ENCODE results near the gene TNFAIP8L3. TPM values are rescaled to one million over a fixed set of nuclear protein-coding genes. Genes with fewer than 3 reads are reported as not detected.
A peak's percentile ranks its signal among the peaks of the same experiment; 100 is the strongest.

The TNFAIP8L3 gene
- total RNA-seq, 1 experiment from 2014 or later, result 0.20 TPM

- no TSS peak for BruUV-seq (replicated peaks)
- intact Hi-C loops (cut with micrococcal nuclease; ENCODE audit: unreplicated experiment), result loop anchor here (5.0 kb wide), 1 partner anchor 60 kb away; no protein-coding TSS in a partner anchor
- no peaks in the 10 kb centered on the region for H4K20me1 ChIP-seq (ENCODE audit: insufficient read depth)
- peak in 1 of 2 experiments; percentile 13 for DNase-seq
- H3K4me3 ChIP-seq, result no peak overlapping the region
- no peak overlapping the region for H2AFZ ChIP-seq
- H3K4me1 ChIP-seq (replicated peaks; ENCODE audit: insufficient read depth), result no peaks in the 10 kb centered on the region
- no peak for TF ChIP-seq EZH2 (IDR thresholded peaks at IDR 0.05; ENCODE audit: low read depth)
- TF ChIP-seq, protein P1, sequence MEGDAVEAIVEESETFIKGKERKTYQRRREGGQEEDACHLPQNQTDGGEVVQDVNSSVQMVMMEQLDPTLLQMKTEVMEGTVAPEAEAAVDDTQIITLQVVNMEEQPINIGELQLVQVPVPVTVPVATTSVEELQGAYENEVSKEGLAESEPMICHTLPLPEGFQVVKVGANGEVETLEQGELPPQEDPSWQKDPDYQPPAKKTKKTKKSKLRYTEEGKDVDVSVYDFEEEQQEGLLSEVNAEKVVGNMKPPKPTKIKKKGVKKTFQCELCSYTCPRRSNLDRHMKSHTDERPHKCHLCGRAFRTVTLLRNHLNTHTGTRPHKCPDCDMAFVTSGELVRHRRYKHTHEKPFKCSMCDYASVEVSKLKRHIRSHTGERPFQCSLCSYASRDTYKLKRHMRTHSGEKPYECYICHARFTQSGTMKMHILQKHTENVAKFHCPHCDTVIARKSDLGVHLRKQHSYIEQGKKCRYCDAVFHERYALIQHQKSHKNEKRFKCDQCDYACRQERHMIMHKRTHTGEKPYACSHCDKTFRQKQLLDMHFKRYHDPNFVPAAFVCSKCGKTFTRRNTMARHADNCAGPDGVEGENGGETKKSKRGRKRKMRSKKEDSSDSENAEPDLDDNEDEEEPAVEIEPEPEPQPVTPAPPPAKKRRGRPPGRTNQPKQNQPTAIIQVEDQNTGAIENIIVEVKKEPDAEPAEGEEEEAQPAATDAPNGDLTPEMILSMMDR (conservative IDR thresholded peaks at IDR 0.05), result peak; percentile 71
- H3K27me3 ChIP-seq (ENCODE audit: insufficient read depth, low read depth), result no peaks in the 10 kb centered on the region
- H3K9me3 ChIP-seq (ENCODE audit: insufficient read depth, low read depth), result no peaks in the 10 kb centered on the region
- CTCF ChIA-PET, result interaction anchor here (0.5 to 1.2 kb wide), 4 partner anchors 31 to 847 kb away, joined by 3 to 5 read pairs (median 3); no protein-coding TSS in a partner anchor
- POLR2A ChIA-PET (ENCODE audit: unreplicated experiment), result interaction anchor here (0.6 kb wide), 1 partner anchor 134 kb away, joined by 3 read pairs; no protein-coding TSS in a partner anchor
- H3F3A ChIP-seq (ENCODE audit: insufficient read depth, low read depth), result no peaks in the 10 kb centered on the region
- no peaks in the 10 kb centered on the region for H3K36me3 ChIP-seq (ENCODE audit: low read depth)
- no peaks in the 10 kb centered on the region for H3K79me2 ChIP-seq (ENCODE audit: low read depth)
- no peak overlapping the region for H3K4me2 ChIP-seq
- H3K27ac ChIP-seq, result no peak overlapping the region
- no peaks in the 10 kb centered on the region for H3K9me2 ChIP-seq (ENCODE audit: insufficient read depth)
Observed at GRCh38 chr15:51132384-51133139, 37.9 kb upstream of the TNFAIP8L3 start.

GRCh38 chr15:51131596-51132290, 37.0 kb upstream of the TNFAIP8L3 start:
- Histone ChIP-seq H3K27me3 (ENCODE audit: insufficient read depth, low read depth) (no peaks in the 10 kb centered on the region), H3K4me1 (replicated peaks; ENCODE audit: insufficient read depth) (no peaks in the 10 kb centered on the region), H3K9me3 (ENCODE audit: insufficient read depth, low read depth) (no peaks in the 10 kb centered on the region), H4K20me1 (ENCODE audit: insufficient read depth) (no peaks in the 10 kb centered on the region), H3K79me2 (ENCODE audit: low read depth) (no peaks in the 10 kb centered on the region), H3K9me2 (ENCODE audit: insufficient read depth) (no peaks in the 10 kb centered on the region), H2AFZ (no peak overlapping the region), H3K4me2 (no peak overlapping the region), H3K27ac (no peak overlapping the region), H3K4me3 (no peak overlapping the region), H3K36me3 (ENCODE audit: low read depth) (no peaks in the 10 kb centered on the region), H3F3A (ENCODE audit: insufficient read depth, low read depth) (no peaks in the 10 kb centered on the region)
- no peak for DNase-seq
- ChIA-PET CTCF (interaction anchor here (0.6 kb wide), 1 partner anchor 32 kb away, joined by 5 read pairs; no protein-coding TSS in a partner anchor), POLR2A (ENCODE audit: unreplicated experiment) (interaction anchor here (0.7 kb wide), 1 partner anchor 10 kb away, joined by 9 read pairs; no protein-coding TSS in a partner anchor)
- TF ChIP-seq, protein P1 (conservative IDR thresholded peaks at IDR 0.05), result no peak
- no peak for TF ChIP-seq EZH2 (IDR thresholded peaks at IDR 0.05; ENCODE audit: low read depth)
- no TSS peak for BruUV-seq (replicated peaks)
- intact Hi-C loops (cut with micrococcal nuclease; ENCODE audit: unreplicated experiment), result loop anchor here (5.0 kb wide), 1 partner anchor 61 kb away; no protein-coding TSS in a partner anchor

- TF ChIP-seq, protein P1 (conservative IDR thresholded peaks at IDR 0.05), result no peak
- TF ChIP-seq EZH2 (IDR thresholded peaks at IDR 0.05; ENCODE audit: low read depth), result no peak
- Histone ChIP-seq H3K27me3 (ENCODE audit: insufficient read depth, low read depth) (no peaks in the 10 kb centered on the region), H4K20me1 (ENCODE audit: insufficient read depth) (no peaks in the 10 kb centered on the region), H2AFZ (no peak overlapping the region), H3K4me2 (no peak overlapping the region), H3F3A (ENCODE audit: insufficient read depth, low read depth) (no peaks in the 10 kb centered on the region), H3K27ac (no peak overlapping the region), H3K9me2 (ENCODE audit: insufficient read depth) (no peaks in the 10 kb centered on the region), H3K4me1 (replicated peaks; ENCODE audit: insufficient read depth) (no peaks in the 10 kb centered on the region), H3K36me3 (ENCODE audit: low read depth) (no peaks in the 10 kb centered on the region), H3K79me2 (ENCODE audit: low read depth) (no peaks in the 10 kb centered on the region), H3K4me3 (no peak overlapping the region), H3K9me3 (ENCODE audit: insufficient read depth, low read depth) (no peaks in the 10 kb centered on the region)
- ChIA-PET CTCF (no interaction called here), POLR2A (ENCODE audit: unreplicated experiment) (no interaction called here)
- intact Hi-C loops (cut with micrococcal nuclease; ENCODE audit: unreplicated experiment), result loop anchor here (5.0 kb wide), 1 partner anchor 62 kb away; no protein-coding TSS in a partner anchor
- no peak for DNase-seq
- BruUV-seq (replicated peaks), result no TSS peak
Observed at GRCh38 chr15:51130344-51130743, 35.6 kb upstream of the TNFAIP8L3 start.
